Stimulated activated CD4-positive, alpha-beta T cell treated with anti-CD3 and anti-CD28 coated beads, Interleukin-4, amount 100 ng/mL, for 24 hours (primary cell): ENCODE data around the gene FABP1.

Experiments used
- DNase-seq: peaks from one replicate; pipeline ENCODE4 v3.0.0-alpha.2; 2020

Gene FABP1

GRCh38 chr2:88127888-88128653, at the start of gene FABP1:
FABP1 (minus strand) TSS chr2:88128062; CDS start chr2:88128017, 45 bp downstream.
- no peak for DNase-seq

- DNase-seq = no peak
Measured at GRCh38 chr2:88177556-88177955, 49.7 kb upstream of the FABP1 start.

GRCh38 chr2:88176352-88176984, 48.6 kb upstream of the FABP1 start:
- DNase-seq = no peak

- DNase-seq = no peak
Measured at GRCh38 chr2:88172882-88173281, 45.0 kb upstream of the FABP1 start.

GRCh38 chr2:88171966-88172365, 44.1 kb upstream of the FABP1 start:
- no peak for DNase-seq

- DNase-seq = no peak
Measured at GRCh38 chr2:88170472-88170892, 42.6 kb upstream of the FABP1 start.

- no peak for DNase-seq
Measured at GRCh38 chr2:88168386-88168785, 40.5 kb upstream of the FABP1 start.

GRCh38 chr2:88167740-88168139, 39.9 kb upstream of the FABP1 start:
- no peak for DNase-seq

- DNase-seq = no peak
Measured at GRCh38 chr2:88165332-88166003, 37.6 kb upstream of the FABP1 start.

- no peak for DNase-seq
Measured at GRCh38 chr2:88161446-88162244, 33.8 kb upstream of the FABP1 start.

GRCh38 chr2:88160517-88160916, 32.7 kb upstream of the FABP1 start:
- DNase-seq = no peak

GRCh38 chr2:88159955-88160415, 32.1 kb upstream of the FABP1 start:
- DNase-seq = peak; percentile 70

- DNase-seq = no peak
Measured at GRCh38 chr2:88159481-88159880, 31.6 kb upstream of the FABP1 start.

- DNase-seq = no peak
Measured at GRCh38 chr2:88148929-88149438, 21.1 kb upstream of the FABP1 start.

- DNase-seq = no peak
Measured at GRCh38 chr2:88147145-88147544, 19.3 kb upstream of the FABP1 start.

GRCh38 chr2:88146590-88146989, 18.7 kb upstream of the FABP1 start:
- DNase-seq = no peak

GRCh38 chr2:88144914-88145497, 17.1 kb upstream of the FABP1 start:
- no peak for DNase-seq

GRCh38 chr2:88144271-88144670, 16.4 kb upstream of the FABP1 start:
- DNase-seq = no peak

GRCh38 chr2:88141952-88142351, 14.1 kb upstream of the FABP1 start:
- DNase-seq = no peak

- no peak for DNase-seq
Measured at GRCh38 chr2:88139804-88140203, 11.9 kb upstream of the FABP1 start.

GRCh38 chr2:88139203-88139702, 11.4 kb upstream of the FABP1 start:
- DNase-seq = no peak

GRCh38 chr2:88137833-88138232, 10.0 kb upstream of the FABP1 start:
- no peak for DNase-seq
